ENCODE results near the gene EPAS1. TPM values are rescaled to one million over a fixed set of nuclear protein-coding genes. Genes with fewer than 3 reads are reported as not detected.

Gene EPAS1
- total and polyA plus RNA-seq, 2 of the 13 experiments (the other 11 are each of a cell fraction or from before 2014, with no cell fraction given), result 47.1 to 182 TPM

DNA sequence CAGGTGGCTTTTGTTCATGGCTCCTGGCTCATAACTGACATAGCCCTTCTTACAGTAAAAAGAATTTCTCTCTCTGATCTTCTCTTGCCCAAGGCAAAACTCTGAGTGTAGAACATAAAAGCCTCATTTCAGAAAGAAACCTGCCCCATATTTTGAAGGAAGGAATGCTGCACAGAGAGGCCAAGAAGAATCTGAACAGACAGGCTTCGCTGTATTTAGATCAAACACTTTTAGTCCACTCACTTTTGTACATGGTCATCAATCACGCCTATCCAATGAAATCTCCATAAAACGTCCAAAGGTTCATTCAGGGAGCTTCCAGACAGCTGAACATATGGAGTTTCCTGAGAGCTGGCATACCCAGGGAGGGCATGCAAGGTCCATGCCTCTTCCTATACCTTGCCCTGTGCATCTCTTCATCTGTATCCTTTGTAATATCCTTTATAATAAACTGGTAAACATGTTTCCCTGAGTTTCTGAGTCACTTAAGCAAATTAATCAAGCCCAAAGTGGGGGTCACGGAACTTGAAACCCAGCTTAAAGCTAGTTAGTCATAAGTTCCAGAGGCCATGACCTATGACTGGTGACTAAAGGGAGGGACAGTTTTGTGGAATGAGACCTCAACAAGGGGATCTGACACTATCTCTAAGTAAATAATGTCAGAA lies 119.7 kb downstream of the EPAS1 start (continued):
- TF ChIP-seq, protein P1, sequence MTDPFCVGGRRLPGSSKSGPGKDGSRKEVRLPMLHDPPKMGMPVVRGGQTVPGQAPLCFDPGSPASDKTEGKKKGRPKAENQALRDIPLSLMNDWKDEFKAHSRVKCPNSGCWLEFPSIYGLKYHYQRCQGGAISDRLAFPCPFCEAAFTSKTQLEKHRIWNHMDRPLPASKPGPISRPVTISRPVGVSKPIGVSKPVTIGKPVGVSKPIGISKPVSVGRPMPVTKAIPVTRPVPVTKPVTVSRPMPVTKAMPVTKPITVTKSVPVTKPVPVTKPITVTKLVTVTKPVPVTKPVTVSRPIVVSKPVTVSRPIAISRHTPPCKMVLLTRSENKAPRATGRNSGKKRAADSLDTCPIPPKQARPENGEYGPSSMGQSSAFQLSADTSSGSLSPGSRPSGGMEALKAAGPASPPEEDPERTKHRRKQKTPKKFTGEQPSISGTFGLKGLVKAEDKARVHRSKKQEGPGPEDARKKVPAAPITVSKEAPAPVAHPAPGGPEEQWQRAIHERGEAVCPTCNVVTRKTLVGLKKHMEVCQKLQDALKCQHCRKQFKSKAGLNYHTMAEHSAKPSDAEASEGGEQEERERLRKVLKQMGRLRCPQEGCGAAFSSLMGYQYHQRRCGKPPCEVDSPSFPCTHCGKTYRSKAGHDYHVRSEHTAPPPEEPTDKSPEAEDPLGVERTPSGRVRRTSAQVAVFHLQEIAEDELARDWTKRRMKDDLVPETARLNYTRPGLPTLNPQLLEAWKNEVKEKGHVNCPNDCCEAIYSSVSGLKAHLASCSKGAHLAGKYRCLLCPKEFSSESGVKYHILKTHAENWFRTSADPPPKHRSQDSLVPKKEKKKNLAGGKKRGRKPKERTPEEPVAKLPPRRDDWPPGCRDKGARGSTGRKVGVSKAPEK (CRISPR knock-in tag; IDR thresholded peaks at IDR 0.05; ENCODE audit: borderline replicate concordance), result 0 out of 2 replicates have a peak, but pooled peaks have one; percentile 24
- TF ChIP-seq, protein P2, sequence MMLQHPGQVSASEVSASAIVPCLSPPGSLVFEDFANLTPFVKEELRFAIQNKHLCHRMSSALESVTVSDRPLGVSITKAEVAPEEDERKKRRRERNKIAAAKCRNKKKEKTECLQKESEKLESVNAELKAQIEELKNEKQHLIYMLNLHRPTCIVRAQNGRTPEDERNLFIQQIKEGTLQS (CRISPR knock-in tag; IDR thresholded peaks at IDR 0.05), result no peak
- TF ChIP-seq SMARCC2 (IDR thresholded peaks at IDR 0.05) (no peak), NCOR1 (IDR thresholded peaks at IDR 0.05; ENCODE audit: borderline replicate concordance, low read length) (peak; percentile 53; the same call in 1 of the 2 replicates), ZMYM3 (CRISPR knock-in tag; IDR thresholded peaks at IDR 0.05) (no peak), ZNF546 (CRISPR knock-in tag; conservative IDR thresholded peaks at IDR 0.05) (no peak), POLR2AphosphoS2 (IDR thresholded peaks at IDR 0.05; ENCODE audit: low read depth, low read length) (no peak), ZNF7 (CRISPR knock-in tag; IDR thresholded peaks at IDR 0.05) (no peak), NRL (CRISPR knock-in tag; IDR thresholded peaks at IDR 0.05; ENCODE audit: borderline replicate concordance) (no peak), SRSF9 (IDR thresholded peaks at IDR 0.05; ENCODE audit: borderline replicate concordance, insufficient read depth, low read depth, low read length, poor library complexity, severe bottlenecking) (no peak), STAG1 (CRISPR knock-in tag; IDR thresholded peaks at IDR 0.05) (no peak; the same call in 1 of the 2 replicates), ZNF570 (CRISPR knock-in tag; IDR thresholded peaks at IDR 0.05; ENCODE audit: borderline replicate concordance) (no peak), CHD2 (IDR thresholded peaks at IDR 0.05; ENCODE audit: low read depth, low read length) (no peak), ADNP (CRISPR knock-in tag; IDR thresholded peaks at IDR 0.05) (no peak), HNF4A (CRISPR knock-in tag; IDR thresholded peaks at IDR 0.05) (peak; percentile 61; the same call in 1 of the 2 replicates), GZF1 (CRISPR knock-in tag; IDR thresholded peaks at IDR 0.05) (no peak), ZFX (CRISPR knock-in tag; IDR thresholded peaks at IDR 0.05; ENCODE audit: low read depth) (0 out of 2 replicates have a peak, but pooled peaks have one; percentile 17)
- TF ChIP-seq, protein P3, sequence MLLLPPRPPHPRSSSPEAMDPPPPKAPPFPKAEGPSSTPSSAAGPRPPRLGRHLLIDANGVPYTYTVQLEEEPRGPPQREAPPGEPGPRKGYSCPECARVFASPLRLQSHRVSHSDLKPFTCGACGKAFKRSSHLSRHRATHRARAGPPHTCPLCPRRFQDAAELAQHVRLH (CRISPR knock-in tag; IDR thresholded peaks at IDR 0.05; ENCODE audit: borderline replicate concordance, low read depth), result no peak
- TF ChIP-seq, protein P4, sequence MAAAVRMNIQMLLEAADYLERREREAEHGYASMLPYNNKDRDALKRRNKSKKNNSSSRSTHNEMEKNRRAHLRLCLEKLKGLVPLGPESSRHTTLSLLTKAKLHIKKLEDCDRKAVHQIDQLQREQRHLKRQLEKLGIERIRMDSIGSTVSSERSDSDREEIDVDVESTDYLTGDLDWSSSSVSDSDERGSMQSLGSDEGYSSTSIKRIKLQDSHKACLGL (CRISPR knock-in tag; IDR thresholded peaks at IDR 0.05), result no peak
- TF ChIP-seq, protein P5, sequence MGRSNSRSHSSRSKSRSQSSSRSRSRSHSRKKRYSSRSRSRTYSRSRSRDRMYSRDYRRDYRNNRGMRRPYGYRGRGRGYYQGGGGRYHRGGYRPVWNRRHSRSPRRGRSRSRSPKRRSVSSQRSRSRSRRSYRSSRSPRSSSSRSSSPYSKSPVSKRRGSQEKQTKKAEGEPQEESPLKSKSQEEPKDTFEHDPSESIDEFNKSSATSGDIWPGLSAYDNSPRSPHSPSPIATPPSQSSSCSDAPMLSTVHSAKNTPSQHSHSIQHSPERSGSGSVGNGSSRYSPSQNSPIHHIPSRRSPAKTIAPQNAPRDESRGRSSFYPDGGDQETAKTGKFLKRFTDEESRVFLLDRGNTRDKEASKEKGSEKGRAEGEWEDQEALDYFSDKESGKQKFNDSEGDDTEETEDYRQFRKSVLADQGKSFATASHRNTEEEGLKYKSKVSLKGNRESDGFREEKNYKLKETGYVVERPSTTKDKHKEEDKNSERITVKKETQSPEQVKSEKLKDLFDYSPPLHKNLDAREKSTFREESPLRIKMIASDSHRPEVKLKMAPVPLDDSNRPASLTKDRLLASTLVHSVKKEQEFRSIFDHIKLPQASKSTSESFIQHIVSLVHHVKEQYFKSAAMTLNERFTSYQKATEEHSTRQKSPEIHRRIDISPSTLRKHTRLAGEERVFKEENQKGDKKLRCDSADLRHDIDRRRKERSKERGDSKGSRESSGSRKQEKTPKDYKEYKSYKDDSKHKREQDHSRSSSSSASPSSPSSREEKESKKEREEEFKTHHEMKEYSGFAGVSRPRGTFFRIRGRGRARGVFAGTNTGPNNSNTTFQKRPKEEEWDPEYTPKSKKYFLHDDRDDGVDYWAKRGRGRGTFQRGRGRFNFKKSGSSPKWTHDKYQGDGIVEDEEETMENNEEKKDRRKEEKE (IDR thresholded peaks at IDR 0.05), result no peak
- TF ChIP-seq, protein P6, sequence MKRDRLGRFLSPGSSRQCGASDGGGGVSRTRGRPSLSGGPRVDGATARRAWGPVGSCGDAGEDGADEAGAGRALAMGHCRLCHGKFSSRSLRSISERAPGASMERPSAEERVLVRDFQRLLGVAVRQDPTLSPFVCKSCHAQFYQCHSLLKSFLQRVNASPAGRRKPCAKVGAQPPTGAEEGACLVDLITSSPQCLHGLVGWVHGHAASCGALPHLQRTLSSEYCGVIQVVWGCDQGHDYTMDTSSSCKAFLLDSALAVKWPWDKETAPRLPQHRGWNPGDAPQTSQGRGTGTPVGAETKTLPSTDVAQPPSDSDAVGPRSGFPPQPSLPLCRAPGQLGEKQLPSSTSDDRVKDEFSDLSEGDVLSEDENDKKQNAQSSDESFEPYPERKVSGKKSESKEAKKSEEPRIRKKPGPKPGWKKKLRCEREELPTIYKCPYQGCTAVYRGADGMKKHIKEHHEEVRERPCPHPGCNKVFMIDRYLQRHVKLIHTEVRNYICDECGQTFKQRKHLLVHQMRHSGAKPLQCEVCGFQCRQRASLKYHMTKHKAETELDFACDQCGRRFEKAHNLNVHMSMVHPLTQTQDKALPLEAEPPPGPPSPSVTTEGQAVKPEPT (CRISPR knock-in tag; IDR thresholded peaks at IDR 0.05; ENCODE audit: low read depth), result no peak
